ENCODE measurements around the gene PTPRE.

PTPRE gene

DNA sequence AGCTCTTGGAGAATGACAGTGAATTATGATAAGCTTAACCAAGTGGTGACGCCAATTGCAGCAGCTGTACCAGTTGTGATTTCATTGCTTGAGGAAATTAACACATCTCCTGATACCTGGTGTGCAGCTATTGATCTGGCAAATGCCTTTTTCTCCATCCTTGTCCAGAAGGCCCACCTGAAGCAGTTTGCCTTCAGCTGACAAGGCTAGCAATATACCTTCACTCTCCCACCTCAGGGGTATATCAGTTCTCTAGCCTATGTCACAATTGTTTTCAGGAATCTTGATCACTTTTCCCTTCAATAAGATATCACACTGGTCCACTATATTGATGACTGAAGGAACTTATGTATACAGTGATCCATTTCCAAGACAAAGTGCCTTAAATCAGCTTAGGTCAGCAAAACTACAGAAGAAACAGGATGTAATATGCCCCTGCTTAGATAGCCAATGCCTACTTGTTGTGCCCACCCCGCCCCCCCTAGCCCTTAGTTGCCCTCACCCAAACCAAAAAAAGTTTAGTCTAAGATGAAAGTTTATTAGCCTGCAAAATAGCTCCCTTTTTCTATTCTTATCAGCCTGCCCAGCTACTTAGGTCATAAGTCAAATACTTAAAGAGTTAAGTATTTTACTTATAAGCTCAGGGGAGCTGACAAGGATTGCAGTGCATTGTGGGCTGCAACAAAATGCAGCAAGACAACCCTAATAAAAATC, 45.1 kb downstream of the PTPRE start:
- no peak for DNase-seq (ENCODE audit: low read depth in 2 of 2)

DNA sequence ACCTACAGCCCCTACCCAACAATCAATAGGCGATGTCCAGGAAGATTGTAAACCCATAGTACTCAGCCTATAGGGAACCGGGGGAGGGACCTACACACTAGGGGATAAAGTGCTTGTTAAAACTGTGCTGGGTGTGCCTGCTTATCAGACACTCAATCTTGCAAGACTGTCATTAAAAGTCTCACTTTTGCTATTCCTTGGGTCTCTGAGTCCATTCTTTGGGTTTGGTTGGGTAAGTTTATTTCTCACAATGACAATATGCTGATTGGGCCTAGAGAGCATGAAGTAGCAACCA, 45.6 kb downstream of the PTPRE start:
- DNase-seq (ENCODE audit: low read depth in 2 of 2), result no peak

DNA sequence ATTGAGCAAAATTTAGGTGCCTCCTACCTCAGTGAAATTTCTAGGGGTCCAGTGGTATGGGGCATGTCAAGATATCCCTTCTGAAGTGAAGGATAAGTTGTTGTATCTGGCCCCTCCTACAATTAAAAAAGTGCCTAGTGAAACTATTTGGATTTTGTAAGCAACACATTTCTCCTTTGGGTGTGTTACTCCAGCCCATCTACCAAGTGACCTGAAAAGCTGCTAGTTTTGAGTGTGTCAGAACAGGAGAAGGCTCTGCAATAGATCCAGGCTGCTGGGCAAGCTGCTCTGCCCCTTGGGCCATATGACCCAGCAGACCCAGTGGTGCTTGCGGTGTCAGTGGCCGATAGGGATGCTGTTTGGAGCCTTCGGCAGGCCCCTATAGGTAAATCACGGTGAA, 46.0 kb downstream of the PTPRE start:
- no peak for DNase-seq (ENCODE audit: low read depth in 2 of 2)

DNA sequence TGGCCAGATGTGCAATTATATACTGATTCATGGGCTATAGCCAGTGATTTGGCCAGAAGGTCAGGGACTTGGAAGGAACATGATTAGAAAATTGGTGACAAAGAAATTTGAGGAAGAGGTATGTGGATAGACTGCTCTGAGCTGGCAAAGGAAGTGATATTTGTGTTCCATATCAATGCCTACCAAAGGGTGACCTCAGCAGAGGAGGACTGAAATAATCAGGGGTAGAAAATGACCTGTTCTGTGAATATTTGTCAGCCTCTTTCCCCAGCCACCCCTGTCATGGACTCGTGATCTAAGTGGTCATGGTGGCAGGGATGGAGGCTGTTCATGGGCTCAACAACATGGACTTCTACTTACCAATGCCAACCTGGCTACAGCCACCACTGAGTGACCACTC, 47.0 kb downstream of the PTPRE start:
- no peak for DNase-seq (ENCODE audit: low read depth in 2 of 2)

DNA sequence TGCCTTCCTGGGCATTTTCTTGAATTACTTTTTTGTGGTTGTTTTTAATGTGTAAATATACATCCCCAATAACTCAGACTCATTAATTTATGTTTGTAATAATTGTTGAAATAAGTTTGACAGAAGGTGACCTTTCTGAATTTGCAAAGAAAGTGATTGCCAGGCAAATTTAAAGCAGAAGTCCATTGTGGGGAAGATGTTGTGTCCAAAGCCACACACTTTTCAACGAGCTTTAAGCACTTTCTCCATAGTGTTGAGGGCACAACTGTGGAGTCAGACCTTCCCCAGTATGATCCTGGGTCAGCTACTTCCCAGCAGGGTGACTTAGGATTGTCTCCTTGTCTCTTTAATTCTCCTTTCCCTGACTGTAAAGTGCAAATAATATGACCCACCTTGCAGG, 52.5 kb downstream of the PTPRE start:
- DNase-seq (ENCODE audit: low read depth in 2 of 2), result no peak

DNA sequence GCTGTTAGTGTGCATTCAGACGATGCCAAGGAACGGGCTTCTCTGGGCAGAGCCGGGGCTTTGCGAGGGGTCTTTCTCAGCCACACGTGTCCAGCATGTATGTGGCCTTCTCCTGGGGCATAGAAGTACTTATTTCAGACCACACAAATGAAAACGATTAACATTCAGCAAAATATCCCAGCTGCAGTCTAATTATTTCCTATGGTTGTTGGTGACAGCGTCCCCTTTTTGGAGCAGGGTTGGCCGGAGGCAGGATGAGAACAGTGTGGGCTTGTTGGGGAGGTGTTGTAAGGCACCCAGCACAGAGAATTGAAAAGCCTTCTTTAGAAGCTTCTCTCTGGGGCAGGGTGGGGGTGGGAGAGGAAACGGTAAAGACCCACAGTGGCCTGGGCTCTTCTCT, 54.2 kb downstream of the PTPRE start:
- no peak for DNase-seq (ENCODE audit: low read depth in 2 of 2)

DNA sequence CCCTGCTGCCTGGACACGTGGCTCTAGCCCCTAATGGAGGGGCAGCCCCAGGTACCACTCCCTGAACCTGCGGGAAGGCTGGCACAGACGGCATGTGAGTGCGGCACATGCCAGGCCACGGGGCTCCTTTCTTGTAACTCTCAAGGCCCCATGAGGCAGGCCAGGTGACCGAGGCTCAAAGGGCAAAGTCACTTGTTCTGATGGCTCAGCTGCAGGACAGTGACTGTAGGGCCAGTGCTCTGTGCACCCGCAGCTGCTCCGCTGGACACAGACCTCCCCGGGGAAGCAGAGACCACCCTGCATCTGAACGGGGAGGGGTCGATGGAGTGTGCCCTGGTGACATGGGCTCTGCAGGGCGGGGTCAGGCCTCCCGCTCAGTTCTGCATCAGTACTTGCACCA, 55.3 kb downstream of the PTPRE start:
- no peak for DNase-seq (ENCODE audit: low read depth in 2 of 2)

DNA sequence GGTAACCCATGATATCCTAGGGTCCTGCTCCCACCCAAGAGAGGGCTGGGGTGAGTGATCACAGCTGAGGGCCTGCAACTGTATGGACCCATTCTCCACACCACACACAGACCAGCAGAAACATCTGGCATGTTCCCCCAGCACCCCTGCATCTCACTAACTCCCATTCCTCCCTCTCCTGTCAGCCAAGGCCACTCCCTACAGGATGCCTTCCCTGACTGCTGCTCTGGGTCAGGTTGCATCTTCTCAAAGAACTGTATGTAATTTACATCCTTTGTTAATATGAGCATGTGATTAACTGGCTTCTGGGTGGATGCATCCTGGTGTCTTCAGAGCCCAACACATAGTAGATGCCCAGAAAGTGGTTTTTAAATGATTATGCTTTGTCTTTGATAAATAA, 56.2 kb downstream of the PTPRE start:
- DNase-seq (ENCODE audit: low read depth in 2 of 2), result no peak

DNA sequence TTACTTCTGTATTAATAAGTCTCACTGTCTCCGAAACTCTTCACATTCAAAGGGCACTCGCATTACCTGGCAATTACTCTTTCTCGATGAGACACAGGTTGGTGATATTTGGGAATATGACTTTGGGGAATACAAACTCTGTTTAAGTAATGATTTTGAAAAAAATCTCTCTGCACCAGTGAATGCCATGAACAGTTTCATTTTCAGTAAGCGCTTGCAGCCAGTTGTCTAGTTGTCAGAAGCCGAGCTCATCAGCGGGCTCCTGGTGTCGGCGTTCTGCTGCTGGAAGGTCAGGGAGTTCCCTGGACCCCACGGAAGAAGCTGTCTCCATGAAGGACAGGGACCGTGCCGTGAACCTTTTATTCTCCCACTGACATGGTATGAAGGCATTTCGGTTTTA, 57.7 kb downstream of the PTPRE start:
- DNase-seq (ENCODE audit: low read depth in 2 of 2), result no peak

DNA sequence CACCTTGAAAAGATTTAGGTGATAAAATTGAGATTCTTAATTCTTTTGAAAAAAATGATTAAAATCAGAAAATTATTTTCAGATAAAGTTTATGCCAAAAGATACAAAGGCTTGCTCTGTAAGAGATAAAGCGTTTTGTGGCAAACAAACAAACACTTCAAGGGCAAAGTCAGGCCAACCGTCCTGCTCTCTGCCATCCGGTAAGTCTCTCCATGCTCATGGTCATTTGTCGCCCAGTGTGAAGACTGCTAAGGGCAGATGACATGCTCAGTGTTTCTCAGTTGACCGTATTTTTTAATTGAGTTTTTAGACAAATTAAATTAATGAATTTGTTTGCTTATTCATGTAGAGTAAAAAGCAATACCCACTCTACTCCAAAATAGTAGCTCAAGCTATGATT, 60.0 kb downstream of the PTPRE start:
- DNase-seq (ENCODE audit: low read depth in 2 of 2), result no peak

DNA sequence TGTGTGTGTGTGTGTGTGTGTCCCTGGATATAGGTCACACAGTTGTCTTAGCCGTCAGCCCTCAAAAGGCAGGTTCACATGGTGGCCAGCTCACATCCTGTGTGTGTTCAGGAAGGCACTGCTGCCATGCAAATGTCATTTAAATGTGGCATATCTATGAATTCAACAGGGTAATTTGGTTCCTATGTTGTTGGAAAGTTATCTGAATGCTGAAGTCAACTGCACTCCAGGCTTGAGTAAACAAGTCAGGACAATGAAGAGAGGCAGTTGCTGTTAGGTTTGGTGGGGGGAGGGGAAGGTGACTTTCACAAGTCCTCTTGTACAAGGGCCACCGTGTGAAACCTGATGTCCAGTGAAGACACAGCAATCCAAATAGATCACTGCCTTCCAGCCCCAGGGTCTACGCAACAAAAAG, 61.1 kb downstream of the PTPRE start:
- DNase-seq (ENCODE audit: low read depth in 2 of 2), result no peak

DNA sequence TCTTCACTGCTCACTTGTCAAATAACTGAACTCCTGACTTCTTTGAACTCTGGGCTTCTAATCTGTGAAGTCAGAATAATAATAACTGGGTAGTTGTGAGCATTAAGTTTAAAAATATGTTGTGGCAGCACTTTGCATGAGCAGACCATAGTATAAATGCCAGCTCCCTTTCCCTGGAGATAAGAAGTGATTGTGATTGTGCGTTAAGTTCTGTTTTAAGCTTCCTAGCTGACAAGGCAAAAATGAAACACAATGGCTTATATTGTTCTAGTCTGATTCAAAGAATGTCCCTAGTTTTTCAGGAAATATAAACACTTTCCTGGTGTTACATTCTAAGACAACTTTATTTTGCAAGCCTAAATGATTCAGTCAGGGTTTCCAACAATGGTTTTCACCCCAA, 61.8 kb downstream of the PTPRE start:
- DNase-seq (ENCODE audit: low read depth in 2 of 2), result no peak

DNA sequence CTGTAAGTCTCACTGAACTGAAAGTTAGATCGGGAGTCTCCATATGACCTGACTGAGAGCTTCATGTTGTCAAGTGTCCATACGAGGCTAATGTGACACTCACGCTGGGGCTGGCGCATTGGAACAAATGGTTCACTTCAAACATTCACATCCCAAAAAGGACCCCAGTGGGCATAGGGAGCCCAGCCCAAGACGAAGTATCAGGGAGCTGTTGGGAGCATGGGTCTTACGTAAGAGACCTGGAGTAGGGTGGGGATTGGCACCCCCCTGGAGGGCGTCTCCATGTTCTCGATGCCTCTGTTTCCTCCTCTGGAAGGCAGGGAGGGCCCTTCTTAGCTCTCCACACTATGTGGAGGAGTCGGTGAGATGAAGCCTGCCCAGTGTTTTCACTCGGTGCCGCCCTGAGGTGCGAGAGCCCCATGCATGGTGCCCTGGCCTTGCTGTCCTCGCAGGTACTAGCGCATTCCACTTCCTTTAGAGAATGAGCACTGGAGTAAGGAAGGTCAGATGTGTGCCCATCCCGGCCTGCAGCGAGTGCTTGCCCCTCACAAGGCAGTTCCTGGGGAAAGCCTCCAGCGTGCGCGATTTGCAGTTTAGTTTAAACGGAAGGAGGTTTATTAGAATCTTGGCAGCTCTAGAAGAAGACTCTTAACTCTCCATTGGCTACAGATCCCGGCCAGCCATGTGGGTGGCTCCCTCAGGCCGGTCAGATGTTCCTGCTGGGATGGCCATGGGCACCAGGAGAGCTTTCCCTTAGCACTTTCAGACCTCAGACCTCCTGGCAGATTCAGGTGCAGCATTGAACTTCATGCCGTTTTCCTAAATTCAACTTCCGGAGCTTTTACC, 64.4 kb downstream of the PTPRE start:
- DNase-seq (ENCODE audit: low read depth in 2 of 2), result no peak

DNA sequence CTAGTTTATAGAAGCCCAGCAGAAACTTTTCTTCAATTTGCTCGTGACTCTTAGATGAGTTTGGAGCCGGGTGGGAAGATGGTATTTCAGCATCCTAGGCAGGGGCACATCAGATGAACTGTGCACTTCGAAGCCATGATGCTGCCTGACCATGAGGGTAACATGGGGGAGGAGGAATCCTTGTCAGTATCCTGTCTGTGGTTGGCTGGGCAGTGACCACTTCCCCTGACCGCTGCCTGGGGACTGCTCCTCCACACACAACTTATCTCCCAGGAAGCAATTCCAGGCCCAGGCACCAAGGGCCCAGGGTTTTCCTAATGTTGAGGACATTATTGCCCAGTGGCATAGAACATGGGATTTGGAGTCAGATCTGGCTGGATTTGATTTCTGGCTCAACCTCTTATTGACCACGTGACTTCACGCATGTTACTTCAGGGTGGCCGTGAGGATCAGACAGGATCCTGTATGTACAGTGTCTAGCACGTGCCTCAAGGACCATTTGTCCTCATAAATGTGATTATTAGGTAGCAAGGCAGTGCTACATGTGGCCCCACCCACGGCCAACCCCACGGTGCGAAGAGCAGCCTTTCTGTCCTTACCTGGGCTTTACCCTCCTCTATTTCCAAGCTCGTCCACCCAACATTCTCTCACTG, 65.2 kb downstream of the PTPRE start:
- no peak for DNase-seq (ENCODE audit: low read depth in 2 of 2)

DNA sequence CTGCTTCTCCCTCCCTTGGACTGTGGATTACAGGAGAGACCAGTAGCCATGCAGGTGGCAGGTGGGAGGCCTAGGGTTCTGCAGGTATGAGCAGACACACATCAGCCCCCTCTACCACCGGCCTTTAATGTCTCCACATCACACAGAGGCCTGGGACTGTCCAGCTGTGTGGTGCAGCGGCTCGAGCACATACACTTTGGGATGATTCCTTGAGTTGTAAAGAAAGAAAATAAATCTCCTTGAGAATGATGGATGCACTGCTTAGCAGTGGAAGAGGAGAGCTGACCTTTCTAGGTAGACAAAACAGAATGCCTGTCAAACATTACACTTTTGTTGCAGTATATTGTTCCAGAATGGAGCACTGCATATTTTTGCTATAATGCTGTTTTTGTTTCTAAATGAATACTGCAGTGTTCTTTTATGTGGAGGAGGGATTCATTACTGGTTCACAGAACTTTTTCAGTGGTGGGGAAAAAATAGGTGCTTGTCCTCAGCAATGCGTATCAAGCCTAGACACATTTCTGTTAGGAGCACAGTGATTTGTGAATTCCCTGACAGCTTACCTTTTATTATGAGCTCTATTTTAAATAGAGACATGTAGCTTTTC, 66.0 kb downstream of the PTPRE start:
- DNase-seq (ENCODE audit: low read depth in 2 of 2), result no peak

DNA sequence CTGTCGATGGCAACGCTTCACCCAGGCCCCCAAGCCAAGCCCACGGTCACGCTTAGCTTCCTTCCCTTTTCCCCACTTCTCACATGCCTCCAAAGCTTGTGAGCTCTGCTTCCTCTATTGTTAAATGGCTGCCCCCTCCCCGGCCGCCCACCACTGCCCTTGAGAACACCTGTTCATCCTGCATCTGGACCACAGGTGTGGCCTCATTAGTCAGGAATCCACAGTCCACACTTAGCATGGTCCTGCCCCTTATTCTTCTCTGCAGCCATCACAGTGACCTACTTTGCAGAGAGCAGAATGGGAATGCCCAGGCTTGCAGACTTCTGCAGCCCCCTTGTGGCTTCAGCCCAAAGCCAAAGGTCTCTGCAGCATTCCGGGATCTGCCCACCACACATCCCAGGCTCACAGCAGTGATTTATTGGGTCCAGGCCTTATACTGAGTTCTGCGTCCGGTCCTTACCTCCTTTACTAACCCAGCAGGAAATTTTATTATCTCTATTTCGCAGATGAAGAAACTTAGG, 66.9 kb downstream of the PTPRE start:
- DNase-seq (ENCODE audit: low read depth in 2 of 2), result no peak

DNA sequence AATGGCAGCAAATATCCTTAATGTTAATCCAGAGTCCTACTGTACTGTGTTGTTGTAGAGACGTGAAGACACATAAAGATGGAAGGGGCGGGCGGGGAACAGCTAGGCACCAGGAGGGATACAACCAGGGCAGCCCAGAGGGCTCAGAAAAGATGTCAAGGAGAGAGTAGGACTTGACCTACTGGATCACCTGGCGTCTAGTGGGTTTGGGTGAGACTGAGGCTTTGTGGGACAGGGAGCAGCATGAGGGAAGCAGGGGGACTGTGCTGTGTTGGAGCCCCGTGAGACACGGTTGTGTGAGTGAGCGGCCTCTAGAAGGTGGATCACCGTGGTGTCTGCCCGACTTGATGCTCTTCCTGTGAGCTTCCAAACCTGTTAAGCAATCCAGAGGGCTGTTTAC, 68.0 kb downstream of the PTPRE start:
- DNase-seq (ENCODE audit: low read depth in 2 of 2), result no peak

DNA sequence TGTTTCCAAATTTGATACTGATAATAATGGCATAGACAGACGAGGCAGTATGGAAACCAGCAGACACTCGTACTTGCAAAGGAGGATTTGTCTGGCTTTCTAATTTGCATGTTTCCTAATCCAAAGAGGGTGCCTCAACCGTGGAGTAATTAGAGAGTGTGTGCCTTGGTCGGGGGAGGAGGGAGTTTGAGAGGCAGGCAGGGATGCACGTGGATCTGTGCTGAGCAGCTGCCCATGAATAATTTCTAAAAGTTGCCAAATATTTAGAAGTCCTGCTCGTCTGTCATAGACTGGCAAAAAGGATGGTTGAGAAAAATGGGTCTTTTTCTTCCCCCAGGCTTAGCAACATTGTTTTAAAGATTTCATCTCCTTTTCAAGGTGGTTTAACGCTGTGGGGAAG, 69.4 kb downstream of the PTPRE start:
- DNase-seq (ENCODE audit: low read depth in 2 of 2), result no peak

DNA sequence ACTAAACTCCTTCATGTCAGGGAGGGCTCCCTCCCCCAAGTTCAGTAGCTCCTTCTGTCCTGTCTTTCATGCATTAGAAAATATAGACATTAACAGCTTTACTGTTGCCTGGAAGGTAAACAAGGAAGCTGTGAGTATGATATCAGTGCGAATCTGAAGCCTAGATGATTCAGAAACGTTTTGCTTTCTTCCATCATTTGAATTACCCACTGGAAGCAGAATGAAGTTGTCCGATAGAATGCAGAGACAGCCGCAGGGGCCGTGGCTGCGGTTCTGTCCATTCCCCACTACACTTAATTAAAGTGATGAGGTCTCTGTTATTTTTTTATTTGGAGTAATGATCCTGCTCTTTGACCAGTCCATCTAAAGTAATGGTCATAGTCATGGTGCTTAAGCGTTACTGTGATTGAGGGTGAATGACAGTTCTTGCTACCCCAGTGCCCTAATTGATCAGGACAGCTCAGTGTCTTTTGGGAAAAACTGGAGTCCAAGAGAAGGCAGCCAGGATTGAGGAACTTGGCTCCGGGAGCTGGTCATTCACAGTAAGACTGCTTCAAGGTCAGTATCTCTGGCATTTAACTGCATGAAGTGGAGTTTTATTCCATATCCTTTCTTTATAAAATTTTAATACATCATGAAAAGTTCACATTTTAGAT, 69.9 kb downstream of the PTPRE start:
- no peak for DNase-seq (ENCODE audit: low read depth in 2 of 2)

DNA sequence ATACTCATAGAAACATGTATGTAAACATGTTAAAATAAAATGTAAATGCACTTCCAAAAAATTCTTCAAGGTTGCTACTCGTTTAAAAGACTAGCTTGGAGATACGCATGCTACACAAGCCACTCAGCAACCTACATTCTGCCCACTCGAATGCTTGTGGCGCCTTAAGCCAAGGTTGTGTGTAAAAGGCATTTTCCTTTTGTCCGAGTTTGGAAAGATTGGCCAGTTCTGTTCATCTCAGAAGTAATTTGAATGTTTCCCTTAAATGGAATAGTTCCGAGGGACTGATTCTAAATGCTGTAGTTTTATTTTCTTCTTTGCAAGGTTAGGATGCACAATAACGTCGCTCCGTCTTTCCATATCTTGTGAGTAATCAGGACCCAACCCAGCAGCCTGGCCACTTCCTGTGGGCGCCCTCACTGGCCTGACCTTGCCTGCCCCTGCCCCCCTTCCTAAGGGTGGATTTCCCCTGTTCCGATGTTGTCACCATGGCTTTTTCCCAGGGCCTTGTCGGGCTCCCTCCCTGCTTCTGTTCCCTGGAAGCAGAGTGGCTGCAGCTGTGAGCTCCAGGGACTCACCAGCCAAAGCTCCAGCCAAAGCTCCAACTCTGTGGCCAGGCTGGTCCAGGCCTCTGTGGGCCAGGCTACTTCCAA, 70.6 kb downstream of the PTPRE start:
- DNase-seq (ENCODE audit: low read depth in 2 of 2), result no peak

DNA sequence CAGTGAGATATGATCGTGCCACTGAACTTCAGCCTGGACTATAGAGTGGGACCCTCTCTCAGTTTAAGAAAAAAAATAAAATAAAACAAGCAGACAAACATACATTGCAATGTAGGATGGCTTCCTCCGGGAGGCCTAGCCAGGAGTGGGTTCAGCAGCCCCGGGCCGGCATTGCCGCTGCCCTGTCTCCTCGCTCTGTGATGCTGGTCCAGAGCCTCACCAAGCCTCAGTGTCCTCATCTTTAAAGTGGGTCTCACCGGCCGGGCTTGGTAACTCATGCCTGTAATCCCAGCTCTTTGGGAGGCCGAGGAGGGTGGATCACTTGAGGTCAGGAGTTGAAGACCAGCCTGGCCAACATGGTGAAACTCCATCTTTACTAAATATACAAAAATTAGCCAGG, 71.6 kb downstream of the PTPRE start:
- DNase-seq (ENCODE audit: low read depth in 2 of 2), result no peak

Data from stimulated activated CD4-positive, alpha-beta T cell treated with anti-CD3 and anti-CD28 coated beads, Interleukin-4, amount 100 ng/mL, for 48 hours (primary cell).